Stimulated activated naive CD4-positive, alpha-beta T cell treated with Interleukin-2 at 50 U/mL for 16 hours (primary cell): Measurements from ENCODE around the gene INKA1.
A peak's percentile ranks its signal among the peaks of the same experiment; 100 is the strongest.
"Not testable (repeated sequence)": the region's sequence is repeated elsewhere in the genome, so short reads cannot be mapped to it uniquely, and the experiment has no call there.

Source experiments
- DNase-seq: peaks from one replicate; lab custom pipeline; 2025; lab: John Stamatoyannopoulos, UW

The INKA1 gene

DNA sequence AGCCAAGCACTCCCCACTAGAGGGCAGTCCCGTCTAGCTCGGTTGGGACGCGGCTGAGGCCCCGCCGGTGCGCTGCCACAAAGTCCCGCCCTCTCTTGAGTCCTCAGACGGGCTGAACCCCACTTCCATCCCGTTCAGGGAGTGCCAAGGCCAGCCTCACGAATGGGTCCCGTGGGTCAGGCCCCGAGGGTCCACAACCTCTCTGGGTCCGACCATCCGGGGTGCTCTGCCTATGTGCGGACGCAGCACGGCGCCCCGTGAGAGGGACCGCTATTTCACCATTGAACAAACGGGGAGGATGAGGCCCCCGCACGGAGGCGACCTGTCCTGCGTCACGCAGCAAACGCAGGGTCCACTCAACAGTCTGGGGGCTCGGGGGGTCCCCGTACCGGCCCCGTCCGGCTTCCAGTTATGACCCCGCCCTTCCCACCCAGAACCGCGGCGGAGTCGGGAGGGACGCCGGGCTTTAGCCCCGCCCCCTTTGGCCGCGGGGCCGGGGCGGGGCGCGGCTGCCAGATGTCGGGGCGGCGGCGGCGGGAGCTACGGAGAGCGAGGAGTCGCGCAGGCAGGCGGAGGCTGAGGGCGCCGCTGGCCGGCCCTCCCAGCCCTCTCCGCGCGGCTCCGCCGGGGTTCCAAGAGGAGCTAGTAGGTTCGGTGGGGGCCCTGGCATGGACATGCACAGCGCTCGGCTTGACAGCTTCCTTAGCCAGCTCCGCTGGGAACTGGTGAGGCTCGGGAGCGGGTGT lies at the start of gene INKA1:
Gene INKA1 (plus strand): TSS at position 543 of the 746 bp plus-strand sequence. CDS start 132 bp downstream, at position 675.
- peak; percentile 84 for DNase-seq

- no peak for DNase-seq
Observed at GRCh38 chr3:49754536-49754935, 48.5 kb upstream of the INKA1 start.

DNA sequence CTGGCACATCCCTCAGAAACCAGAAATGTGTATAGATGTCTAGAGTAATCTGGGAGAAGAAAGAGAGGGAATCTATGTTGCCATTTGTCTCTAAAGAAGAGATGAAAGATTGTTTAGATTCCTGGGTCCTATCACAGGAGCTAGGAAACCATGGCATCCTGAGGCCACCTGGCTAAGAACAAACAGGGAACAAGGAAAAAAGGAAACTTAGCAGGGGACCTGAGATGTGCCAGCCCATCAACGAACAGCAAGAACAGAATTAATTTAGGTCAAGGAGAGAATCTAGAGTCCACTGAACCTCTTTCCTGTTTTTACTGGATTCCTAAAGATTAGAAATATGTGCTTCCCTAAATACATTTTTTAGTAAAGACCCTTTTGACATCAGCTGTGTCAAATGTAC lies 47.0 kb upstream of the INKA1 start:
- no peak for DNase-seq

DNA sequence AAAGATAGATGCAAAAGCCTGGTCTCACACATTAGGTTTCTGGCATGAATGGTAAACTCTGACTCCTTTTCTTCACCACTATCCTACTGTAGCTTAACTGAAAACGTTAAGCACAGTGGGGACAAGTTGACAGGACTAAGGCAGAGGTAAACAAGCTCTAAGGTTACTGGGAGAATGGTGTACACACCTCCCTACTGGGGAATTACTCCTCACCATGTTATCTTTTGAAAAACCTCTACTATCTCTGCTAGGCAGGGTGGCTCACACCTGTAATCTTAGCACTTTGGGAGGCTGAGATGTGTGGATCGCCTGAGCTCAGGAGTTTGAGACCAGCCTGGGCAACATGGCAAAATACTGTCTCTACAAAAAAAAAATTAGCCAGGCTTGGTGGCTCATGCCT lies 45.9 kb upstream of the INKA1 start:
- DNase-seq = no peak

- no peak for DNase-seq
Observed at GRCh38 chr3:49759226-49759625, 43.8 kb upstream of the INKA1 start.

GRCh38 chr3:49761661-49762060 lies 41.4 kb upstream of the INKA1 start:
- DNase-seq = no peak

DNA sequence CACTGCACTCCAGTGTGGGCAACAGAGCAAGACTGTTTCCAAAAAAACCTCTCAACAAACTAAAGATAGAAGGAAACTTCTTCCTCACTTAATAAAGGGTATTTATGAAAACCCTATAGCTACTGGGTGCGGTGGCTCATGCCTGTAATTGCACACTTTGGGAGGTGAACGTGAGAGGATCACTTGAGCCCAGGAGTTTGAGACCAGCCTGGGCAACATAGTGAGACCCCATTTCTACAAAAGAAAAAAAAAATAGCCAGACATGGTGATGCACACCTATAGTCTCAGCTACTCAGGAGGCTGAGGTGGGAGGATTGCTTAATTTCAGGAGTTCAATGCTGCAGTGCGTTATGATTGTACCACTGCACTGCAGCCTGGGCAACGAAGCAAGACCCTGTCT lies 39.1 kb upstream of the INKA1 start:
- DNase-seq = no peak

DNA sequence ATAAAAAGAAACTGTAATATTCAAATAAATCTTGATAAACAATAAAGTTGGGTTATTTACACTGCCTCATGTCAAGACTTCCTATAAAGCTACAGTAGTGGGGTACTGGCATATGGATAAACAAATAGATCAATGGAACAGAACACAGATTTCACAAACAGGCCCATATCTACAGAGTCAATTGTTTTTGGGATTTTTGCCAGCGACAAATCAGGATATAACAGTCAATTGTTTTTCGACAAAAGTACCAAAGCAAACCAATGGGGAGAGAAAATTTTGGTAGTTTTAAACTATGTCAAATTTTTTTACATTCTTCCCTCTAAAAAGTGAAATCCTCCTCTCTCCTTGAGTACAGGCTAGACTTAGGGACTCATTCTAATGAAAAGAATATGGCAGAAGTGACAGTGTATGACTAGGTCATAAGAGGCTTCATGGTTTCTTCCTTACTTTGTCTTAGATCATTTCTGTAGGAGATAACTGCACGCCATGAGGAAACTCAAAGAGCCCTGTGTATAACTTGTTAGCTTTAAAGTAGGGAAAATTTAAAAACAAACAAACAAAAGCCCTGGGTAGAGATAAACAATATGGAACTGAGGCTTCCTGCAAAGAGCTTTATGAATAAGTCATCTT lies 33.7 kb upstream of the INKA1 start:
- no peak for DNase-seq

- DNase-seq = no peak
Observed at GRCh38 chr3:49769926-49770325, 33.1 kb upstream of the INKA1 start.

GRCh38 chr3:49771340-49771938 lies 31.6 kb upstream of the INKA1 start:
- no peak for DNase-seq

DNA sequence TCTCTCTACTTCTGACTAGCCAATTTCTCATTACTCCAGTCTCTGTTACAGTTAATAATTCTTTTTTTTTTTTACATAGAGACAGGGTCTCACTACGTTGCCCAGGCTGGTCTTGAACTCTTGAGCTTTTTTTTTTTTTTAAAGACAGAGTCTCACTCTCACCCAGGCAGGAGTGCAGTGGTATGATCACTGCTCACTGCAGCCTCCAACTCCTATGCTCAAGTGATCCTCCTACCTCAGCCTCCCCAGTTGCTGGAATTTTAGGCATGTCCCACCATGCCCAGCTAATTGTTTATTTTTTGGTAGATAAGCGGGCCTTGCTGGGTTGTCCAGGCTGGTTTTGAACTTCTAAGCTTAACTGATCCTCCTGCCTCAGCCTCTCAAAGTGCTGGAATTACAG lies 30.4 kb upstream of the INKA1 start:
- no peak for DNase-seq

- no peak for DNase-seq
Observed at GRCh38 chr3:49775538-49775937, 27.5 kb upstream of the INKA1 start.

- not testable (repeated sequence) for DNase-seq
Observed at GRCh38 chr3:49776101-49776500, 27.0 kb upstream of the INKA1 start.

GRCh38 chr3:49779358-49780079 lies 23.5 kb upstream of the INKA1 start:
- no peak for DNase-seq

DNA sequence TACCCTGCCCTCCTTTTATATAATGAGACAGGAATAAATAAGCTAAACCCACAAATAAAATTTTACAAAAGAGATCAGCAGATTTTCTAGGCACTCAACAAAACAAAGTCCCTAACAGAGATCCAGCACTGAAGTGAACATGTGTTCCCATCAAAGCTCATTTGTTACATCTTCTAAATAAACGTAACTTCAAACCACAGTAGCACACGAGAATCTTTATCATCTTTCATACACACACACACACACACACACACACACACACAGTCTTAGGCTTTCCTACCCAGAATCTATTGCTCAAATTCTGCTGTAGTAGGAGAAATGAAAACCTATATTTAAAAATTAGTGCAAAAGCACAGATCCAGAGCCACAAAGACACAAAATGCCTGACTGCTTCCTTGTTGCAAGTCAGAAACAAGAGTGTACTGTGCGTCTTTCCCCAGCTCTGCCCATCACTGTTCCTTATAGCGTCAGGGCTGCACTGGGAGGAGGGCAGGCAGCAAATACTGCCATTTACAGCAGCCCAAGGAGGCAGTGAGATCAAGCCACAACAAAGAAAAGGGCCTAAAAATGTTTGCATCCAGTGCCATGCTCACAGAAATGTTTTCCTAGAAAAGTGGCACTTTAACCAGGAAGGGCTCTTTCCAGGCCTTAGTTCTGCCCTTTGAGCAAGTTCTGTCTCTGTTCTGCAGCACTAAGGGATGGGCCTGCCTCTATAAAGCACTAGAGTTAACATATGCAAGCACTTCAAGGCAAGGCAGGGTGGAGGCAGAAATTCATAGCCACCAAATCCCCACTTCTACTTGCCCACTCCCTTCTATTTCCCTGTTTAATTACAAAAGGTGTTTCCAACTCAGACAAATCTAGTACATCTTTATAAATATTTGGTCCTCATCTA lies 22.7 kb upstream of the INKA1 start:
- DNase-seq = no peak

DNA sequence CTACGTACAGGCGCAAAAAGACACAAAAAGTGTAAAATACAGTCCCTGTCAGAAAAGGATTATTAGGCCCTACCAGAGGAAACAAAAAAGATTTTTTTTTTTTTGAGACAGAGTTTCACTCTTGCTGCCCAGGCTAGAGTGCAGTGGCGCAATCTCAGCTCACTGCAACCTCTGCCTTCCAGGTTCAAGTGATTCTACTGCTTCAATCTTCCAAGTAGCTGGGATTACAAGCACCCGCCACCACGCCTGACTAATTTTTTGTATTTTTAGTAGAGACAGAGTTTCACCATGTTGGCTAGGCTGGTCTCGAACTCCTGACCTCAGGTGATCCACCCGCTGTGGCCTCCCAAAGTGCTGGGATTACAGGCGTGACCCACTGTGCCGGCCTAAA lies 22.1 kb upstream of the INKA1 start:
- not testable (repeated sequence) for DNase-seq

GRCh38 chr3:49781415-49782199 lies 21.5 kb upstream of the INKA1 start:
- no peak for DNase-seq

DNA sequence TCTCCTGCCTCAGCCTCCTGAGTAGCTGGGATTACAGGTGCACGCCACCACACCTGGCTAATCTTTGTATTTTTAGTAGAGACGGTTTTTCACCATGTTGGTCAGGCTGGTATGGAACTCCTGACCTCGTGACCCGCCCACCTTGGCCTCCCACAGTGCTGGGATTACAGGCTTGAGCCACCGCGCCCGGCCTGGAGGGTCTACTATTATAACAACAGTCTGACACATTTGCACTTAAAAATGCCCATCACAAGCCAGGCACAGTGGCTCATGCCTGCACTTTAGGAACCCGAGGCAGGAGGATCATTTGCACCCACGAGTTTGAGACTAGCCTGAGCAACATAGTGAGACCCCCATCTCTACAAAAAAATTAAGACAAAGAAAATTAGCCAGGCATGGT lies 20.8 kb upstream of the INKA1 start:
- not testable (repeated sequence) for DNase-seq

- DNase-seq = no peak
Observed at GRCh38 chr3:49785565-49786356, 17.3 kb upstream of the INKA1 start.
